Immature natural killer cell (primary cell): Measurements from ENCODE around the gene GPR161. TPM values are rescaled to one million over a fixed set of nuclear protein-coding genes. Genes with fewer than 3 reads are reported as not detected.

Source experiments
- DNase-seq, 3 donors: peaks; one replicate each; pipeline ENCODE4 v3.0.0; 2022; ENCODE audit warnings: mixed read lengths in 1 of 3
- H3K27ac Mint-ChIP-seq, 6 donors: one replicate each; pipeline ENCODE4 v1.8.0; 2020; ENCODE audit warnings: mixed read lengths in 6 of 6, mild to moderate bottlenecking in 5 of 6, inconsistent platforms in 4 of 6, moderate library complexity in 3 of 6
- H3K27me3 Mint-ChIP-seq, 3 donors: one replicate each; pipeline ENCODE4 v1.8.0; 2020 to 2021; ENCODE audit warnings: low read depth in 3 of 3, mild to moderate bottlenecking in 3 of 3, mixed read lengths in 3 of 3, moderate library complexity in 3 of 3, inconsistent platforms in 1 of 3
- H3K36me3 Mint-ChIP-seq, 3 donors: one replicate each; pipeline ENCODE4 v1.8.0; 2020; ENCODE audit warnings: mixed read lengths in 3 of 3, inconsistent platforms in 2 of 3, mild to moderate bottlenecking in 2 of 3
- H3K4me1 Mint-ChIP-seq, 2 donors: one replicate each; pipeline ENCODE4 v1.8.0; 2020; ENCODE audit warnings: inconsistent platforms in 2 of 2, mild to moderate bottlenecking in 2 of 2, mixed read lengths in 2 of 2, moderate library complexity in 1 of 2
- H3K4me3 Mint-ChIP-seq, 5 donors: one replicate each; pipeline ENCODE4 v1.8.0; 2020; ENCODE audit warnings: mild to moderate bottlenecking in 5 of 5, mixed read lengths in 5 of 5, inconsistent platforms in 3 of 5, moderate library complexity in 3 of 5
- H3K9me3 Mint-ChIP-seq, 6 donors: one replicate each; pipeline ENCODE4 v1.8.0; 2020; ENCODE audit warnings: mild to moderate bottlenecking in 6 of 6, mixed read lengths in 6 of 6, inconsistent platforms in 4 of 6, moderate library complexity in 3 of 6
- polyA plus RNA-seq, 3 donors: library from polyadenylated mRNA; unstranded; fragments of 300-500 nt; fragmentation: Illumina TruSeq; gene quantifications; one replicate each; pipeline ENCODE4 v1.2.3, GENCODE V29; 2021

The GPR161 gene
- polyA plus RNA-seq, 3 donors from 2014 or later = not detected

- DNase-seq = no peak
- Mint-ChIP-seq H3K4me1 (peaks cover 17 to 24% of the 10 kb centered on the region in 2 donors), H3K4me3 (peak overlapping the region; percentile 87 to 98 (median 91)), H3K27ac (no peak overlapping the region), H3K36me3 (peaks cover 0 to 4% (median 0%) of the 10 kb centered on the region in 3 donors), H3K9me3 (no peaks in the 10 kb centered on the region), H3K27me3 (peaks cover 12 to 28% (median 13%) of the 10 kb centered on the region in 3 donors)
Observed at GRCh38 chr1:168138134-168138533, 1.4 kb upstream of the GPR161 start.

GRCh38 chr1:168137515-168137821 is 738 bp upstream of the GPR161 start:
- peak overlapping the region in 3 of 6 donors; percentile 54 to 84 (median 70) for H3K27ac Mint-ChIP-seq
- peaks cover 0 to 4% (median 0%) of the 10 kb centered on the region in 3 donors for H3K36me3 Mint-ChIP-seq
- H3K9me3 Mint-ChIP-seq = no peaks in the 10 kb centered on the region
- DNase-seq = no peak
- peaks cover 17 to 24% of the 10 kb centered on the region in 2 donors for H3K4me1 Mint-ChIP-seq
- peaks cover 12 to 28% (median 13%) of the 10 kb centered on the region in 3 donors for H3K27me3 Mint-ChIP-seq
- H3K4me3 Mint-ChIP-seq = peak overlapping the region; percentile 87 to 98 (median 91)

- peaks cover 10 to 25% (median 13%) of the 10 kb centered on the region in 3 donors for H3K27me3 Mint-ChIP-seq
- peaks cover 17 to 24% of the 10 kb centered on the region in 2 donors for H3K4me1 Mint-ChIP-seq
- H3K9me3 Mint-ChIP-seq = no peaks in the 10 kb centered on the region
- peak in 1 of 3 donors; percentile 5 for DNase-seq
- H3K27ac Mint-ChIP-seq = peak overlapping the region in 2 of 6 donors; percentile 28 to 37
- peaks cover 0 to 4% (median 0%) of the 10 kb centered on the region in 3 donors for H3K36me3 Mint-ChIP-seq
- peak overlapping the region; percentile 81 to 87 (median 82) for H3K4me3 Mint-ChIP-seq
Observed at GRCh38 chr1:168135921-168136708, 615 bp downstream of the GPR161 start.

- Mint-ChIP-seq H3K4me1 (peaks cover 17 to 24% of the 10 kb centered on the region in 2 donors), H3K27ac (peak overlapping the region in 2 of 6 donors; percentile 28 to 37), H3K4me3 (peak overlapping the region; percentile 81 to 87 (median 82)), H3K27me3 (peaks cover 10 to 25% (median 13%) of the 10 kb centered on the region in 3 donors), H3K36me3 (peaks cover 0 to 4% (median 0%) of the 10 kb centered on the region in 3 donors), H3K9me3 (peaks cover 0 to 2% (median 0%) of the 10 kb centered on the region in 6 donors)
- no peak for DNase-seq
Observed at GRCh38 chr1:168135116-168135920, 1.4 kb downstream of the GPR161 start.

- peaks cover 9 to 27% (median 10%) of the 10 kb centered on the region in 3 donors for H3K27me3 Mint-ChIP-seq
- peaks cover 0 to 2% (median 0%) of the 10 kb centered on the region in 6 donors for H3K9me3 Mint-ChIP-seq
- no peak for DNase-seq
- H3K27ac Mint-ChIP-seq = no peak overlapping the region
- H3K36me3 Mint-ChIP-seq = peaks cover 0 to 4% (median 0%) of the 10 kb centered on the region in 3 donors
- peak overlapping the region in 2 of 5 donors; percentile 84 to 87 for H3K4me3 Mint-ChIP-seq
- peaks cover 17 to 24% of the 10 kb centered on the region in 2 donors for H3K4me1 Mint-ChIP-seq
Observed at GRCh38 chr1:168134642-168135041, 2.1 kb downstream of the GPR161 start.

- peaks cover 9 to 27% (median 10%) of the 10 kb centered on the region in 3 donors for H3K27me3 Mint-ChIP-seq
- no peak for DNase-seq
- no peak overlapping the region for H3K27ac Mint-ChIP-seq
- H3K36me3 Mint-ChIP-seq = peaks cover 0 to 4% (median 0%) of the 10 kb centered on the region in 3 donors
- peaks cover 0 to 2% (median 0%) of the 10 kb centered on the region in 6 donors for H3K9me3 Mint-ChIP-seq
- H3K4me1 Mint-ChIP-seq = peaks cover 17 to 24% of the 10 kb centered on the region in 2 donors
- H3K4me3 Mint-ChIP-seq = no peak overlapping the region
Observed at GRCh38 chr1:168134132-168134531, 2.6 kb downstream of the GPR161 start.

- no peak overlapping the region for H3K4me3 Mint-ChIP-seq
- H3K27me3 Mint-ChIP-seq = peaks cover 0 to 11% (median 5%) of the 10 kb centered on the region in 3 donors
- H3K4me1 Mint-ChIP-seq = peaks cover 0 to 2% of the 10 kb centered on the region in 2 donors
- no peaks in the 10 kb centered on the region for H3K36me3 Mint-ChIP-seq
- DNase-seq = no peak
- no peak overlapping the region for H3K27ac Mint-ChIP-seq
- H3K9me3 Mint-ChIP-seq = peaks cover 0 to 2% (median 0%) of the 10 kb centered on the region in 6 donors
Observed at GRCh38 chr1:168129933-168130332, 6.8 kb downstream of the GPR161 start.

- Mint-ChIP-seq H3K27ac (no peak overlapping the region), H3K36me3 (no peaks in the 10 kb centered on the region), H3K27me3 (peaks cover 0 to 5% (median 5%) of the 10 kb centered on the region in 3 donors), H3K9me3 (peaks cover 0 to 2% (median 0%) of the 10 kb centered on the region in 6 donors), H3K4me3 (no peak overlapping the region), H3K4me1 (no peaks in the 10 kb centered on the region)
- no peak for DNase-seq
Observed at GRCh38 chr1:168127503-168127902, 9.2 kb downstream of the GPR161 start.

- Mint-ChIP-seq H3K4me1 (no peaks in the 10 kb centered on the region), H3K27ac (no peak overlapping the region)
- DNase-seq = no peak
Observed at GRCh38 chr1:168125051-168125450, 11.7 kb downstream of the GPR161 start.

GRCh38 chr1:168121401-168122011 is 15.2 kb downstream of the GPR161 start:
- no peaks in the 10 kb centered on the region for H3K36me3 Mint-ChIP-seq

More at GRCh38 chr1:168125051-168125450, 11.7 kb downstream of the GPR161 start:
- Mint-ChIP-seq H3K4me3 (no peak overlapping the region), H3K27me3 (peaks cover 0 to 6% (median 4%) of the 10 kb centered on the region in 3 donors), H3K9me3 (no peaks in the 10 kb centered on the region), H3K36me3 (no peaks in the 10 kb centered on the region)

GRCh38 chr1:168119750-168120149 is 17.0 kb downstream of the GPR161 start:
- Mint-ChIP-seq H3K9me3 (no peaks in the 10 kb centered on the region), H3K27ac (no peak overlapping the region), H3K27me3 (peaks cover 0 to 4% (median 1%) of the 10 kb centered on the region in 3 donors), H3K4me3 (no peak overlapping the region), H3K4me1 (no peaks in the 10 kb centered on the region), H3K36me3 (no peaks in the 10 kb centered on the region)
- no peak for DNase-seq

More at GRCh38 chr1:168121401-168122011, 15.2 kb downstream of the GPR161 start:
- Mint-ChIP-seq H3K27ac (no peak overlapping the region), H3K4me1 (no peaks in the 10 kb centered on the region), H3K4me3 (no peak overlapping the region), H3K27me3 (peaks cover 0 to 4% (median 1%) of the 10 kb centered on the region in 3 donors), H3K9me3 (no peaks in the 10 kb centered on the region)
- no peak for DNase-seq

GRCh38 chr1:168116327-168116799 is 20.4 kb downstream of the GPR161 start:
- peaks cover 0 to 5% (median 0%) of the 10 kb centered on the region in 3 donors for H3K36me3 Mint-ChIP-seq
- no peaks in the 10 kb centered on the region for H3K4me1 Mint-ChIP-seq
- DNase-seq = no peak
- H3K27me3 Mint-ChIP-seq = no peaks in the 10 kb centered on the region
- no peaks in the 10 kb centered on the region for H3K9me3 Mint-ChIP-seq
- H3K27ac Mint-ChIP-seq = no peak overlapping the region
- H3K4me3 Mint-ChIP-seq = no peak overlapping the region

- H3K9me3 Mint-ChIP-seq = no peaks in the 10 kb centered on the region
- H3K4me1 Mint-ChIP-seq = no peaks in the 10 kb centered on the region
- peaks cover 0 to 5% (median 0%) of the 10 kb centered on the region in 3 donors for H3K36me3 Mint-ChIP-seq
- DNase-seq = no peak
- H3K27ac Mint-ChIP-seq = no peak overlapping the region
- H3K27me3 Mint-ChIP-seq = no peaks in the 10 kb centered on the region
- H3K4me3 Mint-ChIP-seq = no peak overlapping the region
Observed at GRCh38 chr1:168114845-168115244, 21.9 kb downstream of the GPR161 start.
